ENCODE results near the gene TMEM178A. TPM values are rescaled to one million over a fixed set of nuclear protein-coding genes. Genes with fewer than 3 reads are reported as not detected.
A peak's percentile ranks its signal among the peaks of the same experiment; 100 is the strongest.
"Not testable (repeated sequence)": the region's sequence is repeated elsewhere in the genome, so short reads cannot be mapped to it uniquely, and the experiment has no call there.

TMEM178A gene
- total and polyA plus RNA-seq, 2 experiments from 2014 or later = 0.32 TPM; not detected in 1

DNA sequence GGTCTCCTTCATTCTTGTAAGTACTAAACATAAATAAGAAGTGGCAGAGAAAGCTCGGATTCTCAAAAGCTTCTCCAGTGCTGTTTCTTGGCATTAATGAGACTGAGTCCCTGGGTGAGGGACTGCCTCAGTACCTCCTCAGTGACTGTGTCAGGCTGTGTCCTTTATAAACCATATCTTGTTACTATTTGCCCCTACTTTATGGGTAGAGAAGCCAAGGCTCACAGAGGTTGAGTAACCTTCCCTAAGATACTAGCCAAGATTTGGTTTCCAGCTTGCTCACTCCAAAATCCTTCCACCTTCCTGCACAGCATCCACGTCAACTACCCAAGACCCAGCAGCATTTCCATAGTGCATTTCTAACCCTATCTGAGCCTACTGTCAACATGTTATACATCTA lies 57.8 kb downstream of the TMEM178A start:
- Histone ChIP-seq H3K36me3 (ENCODE audit: low read depth) (no peaks in the 10 kb centered on the region), H4K20me1 (ENCODE audit: insufficient read depth) (no peaks in the 10 kb centered on the region), H3K4me2 (ENCODE audit: unreplicated experiment) (no peak overlapping the region), H3K9me2 (ENCODE audit: insufficient read depth) (no peaks in the 10 kb centered on the region), H3K4me3 (no peak overlapping the region), H3K9ac (no peak overlapping the region), H3K9me3 (ENCODE audit: low read depth) (no peaks in the 10 kb centered on the region), H3K79me2 (ENCODE audit: insufficient read depth) (no peaks in the 10 kb centered on the region), H2AFZ (no peak overlapping the region), H3K4me1 (ENCODE audit: insufficient read depth) (peaks cover 21% of the 10 kb centered on the region), H3K27me3 (replicated peaks; ENCODE audit: insufficient read depth) (no peaks in the 10 kb centered on the region), H3F3A (ENCODE audit: insufficient read depth) (no peaks in the 10 kb centered on the region), H3K27ac (no peak overlapping the region)
- 75 to 85% methylated on average over 2 of the region's 2 CpGs for WGBS, 2 experiments (ENCODE audit: low coverage in 1 of 2, low lambda C conversion rate in 2 of 2, missing lambda C conversion rate in 2 of 2)
- in situ Hi-C loops (cut with MboI) = no loop called here
- no peak for DNase-seq
- no peak for TF ChIP-seq EZH2phosphoT487 (IDR thresholded peaks at IDR 0.05; ENCODE audit: insufficient read depth, low read depth)
- no peak for TF ChIP-seq EZH2 (IDR thresholded peaks at IDR 0.05; ENCODE audit: insufficient read depth, poor library complexity, severe bottlenecking)

- Histone ChIP-seq H3F3A (ENCODE audit: insufficient read depth) (no peaks in the 10 kb centered on the region), H3K27me3 (replicated peaks; ENCODE audit: insufficient read depth) (no peaks in the 10 kb centered on the region), H3K4me1 (ENCODE audit: insufficient read depth) (peaks cover 21% of the 10 kb centered on the region), H3K9me3 (ENCODE audit: low read depth) (no peaks in the 10 kb centered on the region), H3K9ac (no peak overlapping the region), H3K27ac (no peak overlapping the region), H3K9me2 (ENCODE audit: insufficient read depth) (no peaks in the 10 kb centered on the region), H4K20me1 (ENCODE audit: insufficient read depth) (no peaks in the 10 kb centered on the region), H3K4me2 (ENCODE audit: unreplicated experiment) (no peak overlapping the region), H3K36me3 (ENCODE audit: low read depth) (no peaks in the 10 kb centered on the region), H3K79me2 (ENCODE audit: insufficient read depth) (no peaks in the 10 kb centered on the region), H2AFZ (no peak overlapping the region), H3K4me3 (no peak overlapping the region)
- TF ChIP-seq EZH2 (IDR thresholded peaks at IDR 0.05; ENCODE audit: insufficient read depth, poor library complexity, severe bottlenecking) (no peak), EZH2phosphoT487 (IDR thresholded peaks at IDR 0.05; ENCODE audit: insufficient read depth, low read depth) (no peak)
- DNase-seq = peak; percentile 14
- in situ Hi-C loops (cut with MboI) = no loop called here
- WGBS, 2 experiments (ENCODE audit: low coverage in 1 of 2, low lambda C conversion rate in 2 of 2, missing lambda C conversion rate in 2 of 2) = 47 to 66% methylated on average over 9 of the region's 9 CpGs
Observed at GRCh38 chr2:39723946-39724827, 58.5 kb downstream of the TMEM178A start.

GRCh38 chr2:39724828-39725144 lies 59.1 kb downstream of the TMEM178A start:
- in situ Hi-C loops (cut with MboI) = no loop called here
- TF ChIP-seq EZH2phosphoT487 (IDR thresholded peaks at IDR 0.05; ENCODE audit: insufficient read depth, low read depth) = no peak
- no peak for DNase-seq
- Histone ChIP-seq H3K27me3 (replicated peaks; ENCODE audit: insufficient read depth) (no peaks in the 10 kb centered on the region), H3K9me3 (ENCODE audit: low read depth) (no peaks in the 10 kb centered on the region), H3K4me3 (no peak overlapping the region), H3K36me3 (ENCODE audit: low read depth) (no peaks in the 10 kb centered on the region), H3K79me2 (ENCODE audit: insufficient read depth) (no peaks in the 10 kb centered on the region), H3K9ac (no peak overlapping the region), H2AFZ (no peak overlapping the region), H4K20me1 (ENCODE audit: insufficient read depth) (no peaks in the 10 kb centered on the region), H3K27ac (0 out of 2 replicates have a peak overlapping the region, but pooled peaks have one; percentile 9), H3F3A (ENCODE audit: insufficient read depth) (no peaks in the 10 kb centered on the region), H3K9me2 (ENCODE audit: insufficient read depth) (no peaks in the 10 kb centered on the region), H3K4me2 (ENCODE audit: unreplicated experiment) (no peak overlapping the region), H3K4me1 (ENCODE audit: insufficient read depth) (peaks cover 21% of the 10 kb centered on the region)
- 75 to 77% methylated on average over 4 of the region's 4 CpGs for WGBS, 2 experiments (ENCODE audit: low coverage in 1 of 2, low lambda C conversion rate in 2 of 2, missing lambda C conversion rate in 2 of 2)

DNA sequence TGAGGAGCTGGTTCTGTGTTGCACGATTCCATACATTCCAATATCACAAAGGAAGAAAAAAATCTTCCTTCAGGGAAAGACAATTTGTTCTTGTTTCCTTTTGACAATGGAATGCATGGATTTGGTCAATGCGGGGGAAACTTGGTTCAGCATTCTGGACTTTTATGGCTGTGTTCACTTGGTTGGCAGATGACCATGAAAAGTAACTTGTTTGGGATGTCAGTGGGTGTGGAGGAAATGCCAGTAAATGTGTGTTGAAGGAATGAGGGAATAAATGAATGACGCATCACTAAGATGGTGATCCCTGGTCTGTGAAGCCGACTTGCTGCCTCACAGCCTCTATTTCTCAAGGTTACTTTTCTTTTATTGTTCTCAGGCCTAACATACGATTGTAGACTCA lies 59.7 kb downstream of the TMEM178A start:
- H3K9ac ChIP-seq = no peak overlapping the region
- H4K20me1 ChIP-seq (ENCODE audit: insufficient read depth) = no peaks in the 10 kb centered on the region
- H3K4me2 ChIP-seq (ENCODE audit: unreplicated experiment) = no peak overlapping the region
- peaks cover 21% of the 10 kb centered on the region for H3K4me1 ChIP-seq (ENCODE audit: insufficient read depth)
- DNase-seq = peak; percentile 54
- H3K36me3 ChIP-seq (ENCODE audit: low read depth) = no peaks in the 10 kb centered on the region
- H3K79me2 ChIP-seq (ENCODE audit: insufficient read depth) = no peaks in the 10 kb centered on the region
- no peak for TF ChIP-seq EZH2phosphoT487 (IDR thresholded peaks at IDR 0.05; ENCODE audit: insufficient read depth, low read depth)
- TF ChIP-seq EZH2 (IDR thresholded peaks at IDR 0.05; ENCODE audit: insufficient read depth, poor library complexity, severe bottlenecking) = no peak
- H3F3A ChIP-seq (ENCODE audit: insufficient read depth) = no peaks in the 10 kb centered on the region
- 83 to 84% methylated on average over 5 of the region's 5 CpGs for WGBS, 2 experiments (ENCODE audit: low coverage in 1 of 2, low lambda C conversion rate in 2 of 2, missing lambda C conversion rate in 2 of 2)
- in situ Hi-C loops (cut with MboI) = no loop called here
- H2AFZ ChIP-seq = no peak overlapping the region
- H3K27ac ChIP-seq = 0 out of 2 replicates have a peak overlapping the region, but pooled peaks have one; percentile 9
- H3K4me3 ChIP-seq = no peak overlapping the region
- no peaks in the 10 kb centered on the region for H3K9me3 ChIP-seq (ENCODE audit: low read depth)
- H3K27me3 ChIP-seq (replicated peaks; ENCODE audit: insufficient read depth) = no peaks in the 10 kb centered on the region
- H3K9me2 ChIP-seq (ENCODE audit: insufficient read depth) = no peaks in the 10 kb centered on the region

GRCh38 chr2:39728085-39728484 lies 62.4 kb downstream of the TMEM178A start:
- in situ Hi-C loops (cut with MboI); H3K79me2 ChIP-seq (ENCODE audit: insufficient read depth); H3K9me2 ChIP-seq (ENCODE audit: insufficient read depth); H3F3A ChIP-seq (ENCODE audit: insufficient read depth); H3K4me3 ChIP-seq; H3K4me2 ChIP-seq (ENCODE audit: unreplicated experiment); H3K36me3 ChIP-seq (ENCODE audit: low read depth); H3K9ac ChIP-seq; DNase-seq; H2AFZ ChIP-seq; H3K27me3 ChIP-seq (replicated peaks; ENCODE audit: insufficient read depth); H4K20me1 ChIP-seq (ENCODE audit: insufficient read depth); H3K27ac ChIP-seq; H3K9me3 ChIP-seq (ENCODE audit: low read depth): not testable (repeated sequence)
- 69 to 80% methylated on average over 4 of the region's 4 CpGs for whole genome bisulfite sequencing, 2 experiments (ENCODE audit: low coverage in 1 of 2, low lambda C conversion rate in 2 of 2, missing lambda C conversion rate in 2 of 2)
- H3K4me1 ChIP-seq (ENCODE audit: insufficient read depth) = peaks cover 21% of the 10 kb centered on the region

All from GM23248 (cell line).